ENCODE results near the gene PYGO2. TPM values are rescaled to one million over a fixed set of nuclear protein-coding genes. Genes with fewer than 3 reads are reported as not detected.

The PYGO2 gene
- total RNA-seq, 5 donors from 2014 or later (not counting 1 experiment from before 2014, with no cell fraction given), result 36.0 to 70.8 (median 68.5) TPM

DNA sequence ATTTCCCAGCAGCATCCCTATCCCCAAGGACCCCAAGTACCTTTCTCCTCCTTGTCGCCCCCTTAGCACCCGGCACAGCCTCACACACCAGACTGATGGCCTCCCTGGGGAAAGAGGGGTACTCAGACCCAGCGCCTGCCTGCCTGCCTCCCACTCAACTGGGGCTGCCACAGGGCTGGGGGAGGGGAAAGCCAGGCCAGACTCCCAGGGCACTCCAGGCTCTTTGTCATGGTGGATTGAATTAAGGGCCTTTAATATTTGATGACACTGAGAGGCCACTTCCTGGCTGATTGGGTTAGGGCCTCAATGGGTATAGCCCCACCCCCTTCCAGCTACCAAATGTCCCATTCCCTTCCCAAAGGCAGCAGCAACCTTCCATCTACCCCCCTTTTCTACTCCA lies 7.1 kb upstream of the PYGO2 start:
- DNase-seq, result no peak
- ChIA-PET CTCF (no interaction called here), POLR2A (interaction anchor here (0.5 to 1.0 kb wide), 3 partner anchors 13 to 571 kb away, joined by 3 to 6 read pairs (median 3); partner anchors contain the start of gene PBXIP1 (in 1 of the 2))
- no peak overlapping the region for H3K4me3 ChIP-seq (ENCODE audit: control insufficient read depth in 1 of 2, extremely low read depth in 1 of 2, low read length in 1 of 2)
- WGBS (ENCODE audit: insufficient coverage), result no CpG with 5 or more reads among the region's 3 CpGs
- no peak overlapping the region for H3K4me3 Mint-ChIP-seq
- H3K9me3 ChIP-seq, result no peaks in the 10 kb centered on the region
- no peak for ATAC-seq (replicated peaks in 1 of 4)
- peaks cover 13 to 77% of the 10 kb centered on the region in 2 donors for H3K36me3 ChIP-seq (ENCODE audit: control insufficient read depth in 2 of 2, extremely low read depth in 1 of 2, insufficient read depth in 1 of 2, low read length in 1 of 2)
- no peaks in the 10 kb centered on the region for H3K9me3 Mint-ChIP-seq
- no peaks in the 10 kb centered on the region for H3K27me3 ChIP-seq (replicated peaks in 1 of 2; ENCODE audit: control insufficient read depth in 2 of 2, extremely low read depth in 1 of 2, insufficient read depth in 2 of 2, low read length in 1 of 2)
- peaks cover 25 to 42% (median 27%) of the 10 kb centered on the region in 3 donors for H3K4me1 Mint-ChIP-seq
- H3K4me1 ChIP-seq (ENCODE audit: control insufficient read depth in 1 of 2, extremely low read depth in 1 of 2, insufficient read depth in 2 of 2, low read length in 2 of 2), result peaks cover 7 to 54% of the 10 kb centered on the region in 2 experiments
- H3K27me3 Mint-ChIP-seq, result no peaks in the 10 kb centered on the region
- peak overlapping the region; percentile 16 to 77 for H3K27ac Mint-ChIP-seq
- H3K27ac ChIP-seq (ENCODE audit: low read length), result peak overlapping the region; percentile 21
- peaks cover 32% of the 10 kb centered on the region for H3K36me3 Mint-ChIP-seq

DNA sequence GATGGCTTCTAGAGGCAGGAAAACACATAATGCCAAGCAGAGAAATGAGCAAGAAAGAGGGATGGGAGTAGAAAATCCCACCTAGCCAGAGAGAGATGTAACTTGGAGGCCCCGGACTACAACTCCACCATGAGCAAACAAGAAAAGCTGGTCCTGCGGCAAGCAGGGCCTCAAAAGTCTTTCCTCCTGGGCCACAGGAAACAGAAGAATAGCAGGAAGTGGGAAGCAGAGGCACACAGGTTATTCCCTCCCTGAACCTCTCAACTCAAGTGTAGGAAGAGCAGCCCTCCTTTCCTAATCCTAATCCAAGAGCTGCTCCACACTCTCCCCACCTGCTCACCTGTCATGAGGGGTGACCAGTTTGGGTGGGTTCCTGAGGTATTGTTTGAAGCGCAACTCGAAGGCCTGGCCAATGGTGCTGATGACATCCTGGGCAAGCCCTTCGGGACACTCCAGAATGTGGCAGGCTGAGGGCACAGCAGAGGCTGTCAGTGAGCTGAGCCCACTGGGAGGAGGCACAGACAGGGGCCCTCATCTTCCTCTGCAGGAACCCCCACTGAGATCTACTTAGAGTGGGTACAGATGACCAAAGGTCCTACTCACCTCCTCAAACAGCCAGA lies 5.9 kb upstream of the PYGO2 start:
- Histone ChIP-seq H3K9me3 (no peaks in the 10 kb centered on the region), H3K4me1 (ENCODE audit: control insufficient read depth in 1 of 2, extremely low read depth in 1 of 2, insufficient read depth in 2 of 2, low read length in 2 of 2) (peaks cover 10 to 53% of the 10 kb centered on the region in 2 experiments), H3K27me3 (replicated peaks in 1 of 2; ENCODE audit: control insufficient read depth in 2 of 2, extremely low read depth in 1 of 2, insufficient read depth in 2 of 2, low read length in 1 of 2) (no peaks in the 10 kb centered on the region), H3K4me3 (ENCODE audit: control insufficient read depth in 1 of 2, extremely low read depth in 1 of 2, low read length in 1 of 2) (no peak overlapping the region), H3K36me3 (ENCODE audit: control insufficient read depth in 2 of 2, extremely low read depth in 1 of 2, insufficient read depth in 1 of 2, low read length in 1 of 2) (peaks cover 21 to 86% of the 10 kb centered on the region in 2 donors), H3K27ac (ENCODE audit: low read length) (no peak overlapping the region)
- Mint-ChIP-seq H3K27me3 (no peaks in the 10 kb centered on the region), H3K36me3 (peaks cover 34% of the 10 kb centered on the region), H3K4me1 (peaks cover 31 to 45% (median 37%) of the 10 kb centered on the region in 3 donors), H3K9me3 (no peaks in the 10 kb centered on the region), H3K27ac (peak overlapping the region; percentile 36 to 55), H3K4me3 (no peak overlapping the region)
- ATAC-seq (replicated peaks in 1 of 4) (no peak), DNase-seq (no peak)
- POLR2A ChIA-PET, result interaction anchor here in 1 of 2 donors (0.6 kb wide), 2 partner anchors 14 to 28 kb away, joined by 3 to 9 read pairs; no protein-coding TSS in a partner anchor
- WGBS (ENCODE audit: insufficient coverage), result 87% methylated on average over 4 of the region's 5 CpGs
- CTCF ChIA-PET, result interaction anchor here in 1 of 2 donors (1.2 kb wide), 1 partner anchor 49 kb away, joined by 3 read pairs; no protein-coding TSS in a partner anchor

GRCh38 chr1:154966111-154966510 lies 4.5 kb upstream of the PYGO2 start:
- Mint-ChIP-seq H3K9me3 (no peaks in the 10 kb centered on the region), H3K27me3 (no peaks in the 10 kb centered on the region), H3K36me3 (peaks cover 29% of the 10 kb centered on the region), H3K4me1 (peaks cover 27 to 38% (median 34%) of the 10 kb centered on the region in 3 donors), H3K27ac (no peak overlapping the region), H3K4me3 (no peak overlapping the region)
- Histone ChIP-seq H3K27me3 (replicated peaks in 1 of 2; ENCODE audit: control insufficient read depth in 2 of 2, extremely low read depth in 1 of 2, insufficient read depth in 2 of 2, low read length in 1 of 2) (no peaks in the 10 kb centered on the region), H3K27ac (ENCODE audit: low read length) (no peak overlapping the region), H3K9me3 (no peaks in the 10 kb centered on the region), H3K36me3 (ENCODE audit: control insufficient read depth in 2 of 2, extremely low read depth in 1 of 2, insufficient read depth in 1 of 2, low read length in 1 of 2) (peaks cover 21 to 79% of the 10 kb centered on the region in 2 donors), H3K4me3 (ENCODE audit: control insufficient read depth in 1 of 2, extremely low read depth in 1 of 2, low read length in 1 of 2) (no peak overlapping the region), H3K4me1 (ENCODE audit: control insufficient read depth in 1 of 2, extremely low read depth in 1 of 2, insufficient read depth in 2 of 2, low read length in 2 of 2) (peaks cover 10 to 46% of the 10 kb centered on the region in 2 experiments)
- no CpG with 5 or more reads among the region's 7 CpGs for WGBS (ENCODE audit: insufficient coverage)
- no peak for ATAC-seq (replicated peaks in 1 of 4)
- ChIA-PET CTCF (interaction anchor here in 1 of 2 donors (0.5 to 1.2 kb wide), 3 partner anchors 50 to 345 kb away, joined by 3 read pairs; no protein-coding TSS in a partner anchor), POLR2A (no interaction called here)
- DNase-seq, result no peak

DNA sequence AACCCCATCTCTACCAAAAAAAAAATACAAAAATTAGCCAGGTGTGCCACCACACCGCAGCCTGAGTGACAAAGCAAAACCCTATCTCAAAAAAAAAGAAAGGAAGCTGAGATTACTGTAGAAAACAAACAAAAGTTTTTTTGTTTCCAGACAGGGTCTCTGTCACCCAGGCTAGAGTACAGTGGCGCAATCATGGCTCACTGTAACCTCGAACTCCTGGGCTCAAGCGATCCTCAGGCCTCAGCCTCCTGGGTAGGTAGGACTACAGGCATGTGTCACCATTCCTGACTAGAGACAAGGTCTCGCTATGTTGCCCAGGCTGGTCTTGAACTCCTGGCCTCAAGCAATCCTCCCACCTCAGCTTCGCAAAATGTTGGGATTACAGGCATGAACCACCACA lies 2.8 kb upstream of the PYGO2 start:
- peaks cover 21 to 67% of the 10 kb centered on the region in 2 donors for H3K36me3 ChIP-seq (ENCODE audit: control insufficient read depth in 2 of 2, extremely low read depth in 1 of 2, insufficient read depth in 1 of 2, low read length in 1 of 2)
- Mint-ChIP-seq H3K4me1 (peaks cover 32 to 43% (median 39%) of the 10 kb centered on the region in 3 donors), H3K27ac (peak overlapping the region; percentile 43 to 55), H3K9me3 (no peaks in the 10 kb centered on the region), H3K36me3 (peaks cover 25% of the 10 kb centered on the region), H3K27me3 (no peaks in the 10 kb centered on the region), H3K4me3 (no peak overlapping the region)
- H3K4me1 ChIP-seq (ENCODE audit: control insufficient read depth in 1 of 2, extremely low read depth in 1 of 2, insufficient read depth in 2 of 2, low read length in 2 of 2), result peaks cover 19 to 47% of the 10 kb centered on the region in 2 experiments
- no peak overlapping the region for H3K27ac ChIP-seq (ENCODE audit: low read length)
- ATAC-seq (replicated peaks in 1 of 4) (no peak), DNase-seq (no peak)
- H3K27me3 ChIP-seq (replicated peaks in 1 of 2; ENCODE audit: control insufficient read depth in 2 of 2, extremely low read depth in 1 of 2, insufficient read depth in 2 of 2, low read length in 1 of 2), result no peaks in the 10 kb centered on the region
- ChIA-PET CTCF (interaction anchor here in 1 of 2 donors (0.6 to 1.1 kb wide), 2 partner anchors 9 to 88 kb away, joined by 5 to 6 read pairs; partner anchors contain the start of gene PBXIP1), POLR2A (no interaction called here)
- no peaks in the 10 kb centered on the region for H3K9me3 ChIP-seq
- WGBS (ENCODE audit: insufficient coverage), result 100% methylated on average over 2 of the region's 6 CpGs
- no peak overlapping the region for H3K4me3 ChIP-seq (ENCODE audit: control insufficient read depth in 1 of 2, extremely low read depth in 1 of 2, low read length in 1 of 2)

- Histone ChIP-seq H3K9me3 (no peaks in the 10 kb centered on the region), H3K36me3 (ENCODE audit: control insufficient read depth in 2 of 2, extremely low read depth in 1 of 2, insufficient read depth in 1 of 2, low read length in 1 of 2) (peaks cover 24 to 67% of the 10 kb centered on the region in 2 donors), H3K4me3 (ENCODE audit: control insufficient read depth in 1 of 2, extremely low read depth in 1 of 2, low read length in 1 of 2) (no peak overlapping the region), H3K27me3 (replicated peaks in 1 of 2; ENCODE audit: control insufficient read depth in 2 of 2, extremely low read depth in 1 of 2, insufficient read depth in 2 of 2, low read length in 1 of 2) (no peaks in the 10 kb centered on the region), H3K27ac (ENCODE audit: low read length) (no peak overlapping the region), H3K4me1 (ENCODE audit: control insufficient read depth in 1 of 2, extremely low read depth in 1 of 2, insufficient read depth in 2 of 2, low read length in 2 of 2) (peaks cover 19 to 50% of the 10 kb centered on the region in 2 experiments)
- Mint-ChIP-seq H3K4me3 (no peak overlapping the region), H3K27me3 (no peaks in the 10 kb centered on the region), H3K4me1 (peaks cover 27 to 38% (median 33%) of the 10 kb centered on the region in 3 donors), H3K36me3 (peaks cover 24% of the 10 kb centered on the region), H3K27ac (peak overlapping the region; percentile 40 to 66), H3K9me3 (no peaks in the 10 kb centered on the region)
- ATAC-seq (replicated peaks in 1 of 4), result no peak
- DNase-seq, result no peak
- ChIA-PET POLR2A (no interaction called here), CTCF (interaction anchor here in 1 of 2 donors (1.1 kb wide), 1 partner anchor 8 kb away, joined by 5 read pairs; the partner anchor contains the start of gene PBXIP1)
- 100% methylated on average over 6 of the region's 8 CpGs for WGBS (ENCODE audit: insufficient coverage)
Measured at GRCh38 chr1:154963643-154964042, 2.1 kb upstream of the PYGO2 start.

- Mint-ChIP-seq H3K4me1 (peaks cover 31 to 38% (median 36%) of the 10 kb centered on the region in 3 donors), H3K27ac (peak overlapping the region; percentile 90 to 91), H3K4me3 (peak overlapping the region; percentile 80 to 86 (median 86)), H3K9me3 (no peaks in the 10 kb centered on the region), H3K36me3 (peaks cover 22% of the 10 kb centered on the region), H3K27me3 (no peaks in the 10 kb centered on the region)
- DNase-seq, result no peak
- 95% methylated on average over 3 of the region's 6 CpGs for WGBS (ENCODE audit: insufficient coverage)
- Histone ChIP-seq H3K4me1 (ENCODE audit: control insufficient read depth in 1 of 2, extremely low read depth in 1 of 2, insufficient read depth in 2 of 2, low read length in 2 of 2) (peaks cover 19 to 53% of the 10 kb centered on the region in 2 experiments), H3K27me3 (replicated peaks in 1 of 2; ENCODE audit: control insufficient read depth in 2 of 2, extremely low read depth in 1 of 2, insufficient read depth in 2 of 2, low read length in 1 of 2) (no peaks in the 10 kb centered on the region), H3K27ac (ENCODE audit: low read length) (no peak overlapping the region), H3K36me3 (ENCODE audit: control insufficient read depth in 2 of 2, extremely low read depth in 1 of 2, insufficient read depth in 1 of 2, low read length in 1 of 2) (peaks cover 20 to 67% of the 10 kb centered on the region in 2 donors), H3K9me3 (no peaks in the 10 kb centered on the region), H3K4me3 (ENCODE audit: control insufficient read depth in 1 of 2, extremely low read depth in 1 of 2, low read length in 1 of 2) (no peak overlapping the region)
- CTCF ChIA-PET, result interaction anchor here in 1 of 2 donors (2.2 kb wide), 1 partner anchor 55 kb away, joined by 8 read pairs; no protein-coding TSS in a partner anchor
- no peak for ATAC-seq (replicated peaks in 1 of 4)
- POLR2A ChIA-PET, result no interaction called here
Measured at GRCh38 chr1:154962795-154963330, 1.3 kb upstream of the PYGO2 start.

Measured in T-cell (primary cell).